Dermis lymphatic vessel endothelial cell (primary cell): Measurements from ENCODE around the gene NPIPB2. TPM values are rescaled to one million over a fixed set of nuclear protein-coding genes. Genes with fewer than 3 reads are reported as not detected.

ENCODE experiments used
- total RNA-seq: library from RNA; depleted of rRNA; stranded (reverse); fragments of >200 nt; gene quantifications from 2 replicates; pipeline ENCODE4 v1.2.1, GENCODE V29; 2014

Gene NPIPB2
- total RNA-seq: 1.5 and 2.6 TPM in 2 replicates

DNA sequence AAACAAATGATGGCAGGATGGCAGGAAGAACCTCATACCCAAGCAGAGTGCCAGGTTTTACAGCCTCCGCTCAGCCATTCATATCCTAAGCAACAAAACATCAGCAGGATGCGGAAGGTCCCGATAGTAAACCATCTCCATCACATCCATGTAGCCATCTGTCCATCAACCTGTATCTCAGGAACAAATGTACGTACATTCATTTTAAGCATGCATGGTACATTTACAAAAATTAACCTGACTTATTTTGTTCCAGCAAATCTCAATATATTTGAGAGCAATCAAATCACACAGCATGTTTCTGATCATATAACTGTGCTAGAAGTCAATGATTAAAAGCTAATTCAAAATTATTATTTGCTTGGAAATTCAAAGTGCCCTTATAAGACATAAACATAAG lies at the start of gene NPIPB2:
NPIPB2 (minus strand) TSS at position 101 of the 400 bp plus-strand sequence; CDS start at position 101, 0 bp downstream.

DNA sequence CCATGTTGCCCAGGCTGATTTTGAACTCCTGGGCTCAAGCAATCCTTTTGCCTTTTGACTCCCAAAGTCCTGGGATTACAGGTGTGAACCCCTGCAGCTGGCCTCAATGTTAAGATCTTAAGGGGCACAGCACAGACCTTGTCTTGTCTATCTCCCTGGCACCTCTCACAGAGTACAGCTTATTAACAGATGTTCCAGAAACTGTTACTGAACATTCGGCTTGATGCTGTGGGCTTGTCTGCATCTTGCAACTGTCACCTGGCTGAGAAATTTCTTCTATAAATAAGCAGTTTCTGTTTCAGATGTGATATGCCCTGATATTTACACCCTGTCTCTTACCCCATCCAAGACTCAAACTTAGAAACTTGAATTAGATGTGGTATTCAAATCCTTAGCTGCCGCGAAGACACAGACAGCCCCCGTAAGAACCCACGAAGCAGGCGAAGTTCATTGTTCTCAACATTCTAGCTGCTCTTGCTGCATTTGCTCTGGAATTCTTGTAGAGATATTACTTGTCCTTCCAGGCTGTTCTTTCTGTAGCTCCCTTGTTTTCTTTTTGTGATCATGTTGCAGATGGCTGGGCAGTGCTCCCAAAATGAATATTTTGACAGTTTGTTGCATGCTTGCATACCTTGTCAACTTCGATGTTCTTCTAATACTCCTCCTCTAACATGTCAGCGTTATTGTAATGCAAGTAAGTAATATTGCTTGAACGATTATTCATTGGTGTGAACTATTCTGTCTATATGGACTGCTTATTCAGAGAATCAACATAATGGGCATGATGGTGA lies 23.1 kb upstream of the NPIPB2 start, which contains the start of gene TNFRSF17:
TNFRSF17 (plus strand) TSS at position 450 of the 791 bp plus-strand sequence; CDS start at position 565, 115 bp downstream.

GRCh38 chr16:11915644-11916523 lies 26.0 kb downstream of the NPIPB2 start, which contains the start of gene GSPT1:
GSPT1 (minus strand) TSS chr16:11915956; CDS start chr16:11915720, 236 bp downstream.

Other genes starting within 250 kb of the NPIPB2 start
- 19.2 and 42.4 TPM in 2 replicates for gene TXNDC11, start 199.2 kb downstream of the NPIPB2 start, total RNA-seq
- gene ZC3H7A, start 144.8 kb downstream of the NPIPB2 start, total RNA-seq: 48.2 and 56.2 TPM in 2 replicates
- gene RSL1D1, start 90.5 kb downstream of the NPIPB2 start, total RNA-seq: 36.7 and 82.3 TPM in 2 replicates
- 40.6 and 48.6 TPM in 2 replicates for gene GSPT1, start 26.1 kb downstream of the NPIPB2 start, total RNA-seq
- gene TNFRSF17, start 23.2 kb upstream of the NPIPB2 start, total RNA-seq: not detected in 2 replicates
- gene SNX29, start 34.7 kb upstream of the NPIPB2 start, total RNA-seq: 8.5 and 15.0 TPM in 2 replicates